Parathyroid adenoma (tissue), 2 donors: ENCODE data around the gene ZNF496.

Experiments
- H2AFZ ChIP-seq: fragments of 300-600 bp; sonication (generic); one replicate; pipeline ENCODE4 v1.7.0; 2017; ENCODE audit warnings: antibody characterized with exemption, mild to moderate bottlenecking
- H3K27ac ChIP-seq: fragments of 300-600 bp; sonication (generic); one replicate; pipeline ENCODE4 v1.7.0; 2017
- H3K27me3 ChIP-seq: fragments of 300-600 bp; sonication (generic); one replicate; pipeline ENCODE4 v1.7.0; 2017; ENCODE audit warnings: low read length; ENCODE audit not compliant: control insufficient read depth, insufficient read depth
- H3K36me3 ChIP-seq: fragments of 300-600 bp; sonication (generic); one replicate; pipeline ENCODE4 v1.7.0; 2017; ENCODE audit warnings: low read length; ENCODE audit not compliant: control insufficient read depth, insufficient read depth
- H3K4me1 ChIP-seq: fragments of 300-600 bp; sonication (generic); one replicate; pipeline ENCODE4 v1.7.0; 2017; ENCODE audit warnings: control low read depth
- H3K4me2 ChIP-seq: fragments of 300-600 bp; sonication (generic); one replicate; pipeline ENCODE4 v1.7.0; 2017; ENCODE audit warnings: low read length
- H3K4me3 ChIP-seq: fragments of 300-600 bp; sonication (generic); one replicate; pipeline ENCODE4 v1.7.0; 2017; ENCODE audit warnings: low read depth, low read length
- H3K79me2 ChIP-seq: fragments of 300-600 bp; sonication (generic); one replicate; pipeline ENCODE4 v1.7.0; 2017; ENCODE audit warnings: control low read depth
- H3K9ac ChIP-seq: fragments of 300-600 bp; sonication (generic); one replicate; pipeline ENCODE4 v1.7.0; 2017; ENCODE audit warnings: mild to moderate bottlenecking
- H3K9me3 ChIP-seq: fragments of 300-600 bp; sonication (generic); one replicate; pipeline ENCODE4 v1.7.0; 2017; ENCODE audit warnings: low read length; ENCODE audit not compliant: control insufficient read depth
- TF ChIP-seq, protein P1 (sequence below): fragments of 300-600 bp; sonication (generic); IDR thresholded peaks from one replicate; pipeline ENCODE4 v1.7.0; 2017; ENCODE audit warnings: antibody characterized with exemption, mild to moderate bottlenecking
- donor health status: primary hyperparathyroidism.

The ZNF496 gene

DNA sequence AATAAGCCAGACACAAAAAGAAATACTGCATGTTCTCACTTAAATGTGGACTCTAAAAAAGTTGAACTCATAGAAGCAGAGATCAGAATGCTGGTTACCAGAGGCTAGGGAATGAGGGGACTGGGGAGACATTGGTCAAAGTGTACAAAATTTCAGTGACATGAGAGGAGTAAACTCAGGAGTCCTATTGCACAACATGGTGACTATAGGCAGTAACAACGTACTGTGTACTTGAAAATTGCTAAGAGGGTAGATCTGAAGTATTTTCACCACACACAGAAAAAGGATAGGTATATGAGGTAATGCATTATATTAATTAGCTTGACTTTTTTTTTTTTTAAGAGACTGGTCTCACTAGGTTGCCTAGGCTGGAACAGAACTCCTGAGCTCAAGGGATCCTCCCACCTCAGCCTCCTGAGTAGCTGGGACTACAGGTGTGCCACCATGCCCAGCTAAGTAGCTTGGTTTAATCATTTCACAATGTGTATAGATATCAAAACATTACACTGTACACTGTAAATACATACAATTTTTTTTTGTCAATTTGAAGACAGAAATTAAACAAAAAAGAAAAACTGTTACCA, 7.4 kb downstream of the ZNF496 start:
- Histone ChIP-seq H3K27ac (no peak overlapping the region), H3K4me3 (no peak overlapping the region), H3K9me3 (no peaks in the 10 kb centered on the region), H3K4me1 (no peaks in the 10 kb centered on the region), H3K79me2 (no peaks in the 10 kb centered on the region), H3K27me3 (no peaks in the 10 kb centered on the region), H3K9ac (no peak overlapping the region), H3K4me2 (no peak overlapping the region), H2AFZ (no peak overlapping the region), H3K36me3 (no peaks in the 10 kb centered on the region)
- TF ChIP-seq, protein P1, sequence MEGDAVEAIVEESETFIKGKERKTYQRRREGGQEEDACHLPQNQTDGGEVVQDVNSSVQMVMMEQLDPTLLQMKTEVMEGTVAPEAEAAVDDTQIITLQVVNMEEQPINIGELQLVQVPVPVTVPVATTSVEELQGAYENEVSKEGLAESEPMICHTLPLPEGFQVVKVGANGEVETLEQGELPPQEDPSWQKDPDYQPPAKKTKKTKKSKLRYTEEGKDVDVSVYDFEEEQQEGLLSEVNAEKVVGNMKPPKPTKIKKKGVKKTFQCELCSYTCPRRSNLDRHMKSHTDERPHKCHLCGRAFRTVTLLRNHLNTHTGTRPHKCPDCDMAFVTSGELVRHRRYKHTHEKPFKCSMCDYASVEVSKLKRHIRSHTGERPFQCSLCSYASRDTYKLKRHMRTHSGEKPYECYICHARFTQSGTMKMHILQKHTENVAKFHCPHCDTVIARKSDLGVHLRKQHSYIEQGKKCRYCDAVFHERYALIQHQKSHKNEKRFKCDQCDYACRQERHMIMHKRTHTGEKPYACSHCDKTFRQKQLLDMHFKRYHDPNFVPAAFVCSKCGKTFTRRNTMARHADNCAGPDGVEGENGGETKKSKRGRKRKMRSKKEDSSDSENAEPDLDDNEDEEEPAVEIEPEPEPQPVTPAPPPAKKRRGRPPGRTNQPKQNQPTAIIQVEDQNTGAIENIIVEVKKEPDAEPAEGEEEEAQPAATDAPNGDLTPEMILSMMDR: no peak

DNA sequence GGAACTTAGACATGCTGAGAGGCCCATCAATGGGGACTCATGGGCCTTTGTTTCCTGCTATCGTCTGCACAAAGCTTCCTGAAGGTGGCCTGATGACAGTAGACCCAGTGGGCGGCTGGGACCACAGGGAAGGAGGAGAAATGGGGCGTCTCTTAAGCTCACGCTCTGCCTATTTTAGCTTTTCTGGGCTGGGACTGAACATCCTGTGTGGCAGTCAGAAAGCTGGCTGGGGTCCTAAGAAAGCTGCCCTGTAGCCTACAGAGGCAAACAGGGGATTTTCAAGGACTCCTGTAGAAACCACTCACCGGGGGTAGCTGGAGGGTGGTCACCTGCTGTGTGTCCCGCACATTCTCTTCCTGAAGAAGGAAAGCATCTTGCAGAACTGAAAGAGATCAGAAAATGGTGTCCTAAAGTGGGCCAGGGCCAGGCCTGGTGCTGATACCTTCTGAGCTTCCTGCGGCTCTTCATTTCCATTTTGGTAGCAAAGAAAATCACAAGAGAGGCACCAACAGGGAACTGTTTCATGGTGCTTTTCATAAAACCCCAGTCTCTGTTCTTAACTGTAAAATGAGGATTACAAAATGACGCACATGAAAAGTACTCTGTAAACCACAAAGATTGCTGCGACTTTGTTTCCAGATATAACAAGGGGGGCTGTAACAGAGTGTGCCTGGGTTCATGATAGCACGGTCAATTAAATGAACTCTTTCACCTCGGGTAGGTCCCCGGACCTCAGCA, 8.6 kb downstream of the ZNF496 start:
- H3K36me3 ChIP-seq: no peaks in the 10 kb centered on the region
- no peak overlapping the region for H3K4me3 ChIP-seq
- TF ChIP-seq, protein P1: no peak
- H3K79me2 ChIP-seq: no peaks in the 10 kb centered on the region
- H3K4me1 ChIP-seq: no peaks in the 10 kb centered on the region
- no peak overlapping the region for H3K4me2 ChIP-seq
- no peak overlapping the region for H3K27ac ChIP-seq
- no peaks in the 10 kb centered on the region for H3K27me3 ChIP-seq
- no peaks in the 10 kb centered on the region for H3K9me3 ChIP-seq
- H3K9ac ChIP-seq: no peak overlapping the region
- H2AFZ ChIP-seq: no peak overlapping the region

DNA sequence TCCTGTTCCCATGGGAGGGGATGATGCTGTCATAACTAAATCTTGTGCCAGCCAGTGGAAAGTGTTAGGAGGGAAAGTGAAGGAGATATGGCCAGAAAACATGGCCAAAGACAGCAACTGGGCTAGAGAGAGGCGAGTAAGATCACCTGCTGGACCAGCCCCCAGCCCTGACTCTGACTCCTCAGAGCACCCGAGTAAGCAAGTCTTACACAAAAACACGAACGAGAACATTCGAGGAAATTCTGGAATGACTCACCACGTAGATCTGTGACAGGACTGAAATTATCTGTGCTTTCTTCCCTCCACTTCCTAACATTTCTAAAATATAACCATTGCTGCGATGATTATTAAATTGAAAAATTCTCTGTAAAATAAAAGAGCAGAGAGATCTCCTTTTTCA, 9.2 kb downstream of the ZNF496 start:
- TF ChIP-seq, protein P1: no peak
- Histone ChIP-seq H3K4me2 (no peak overlapping the region), H3K4me3 (no peak overlapping the region), H3K9ac (no peak overlapping the region), H3K27ac (no peak overlapping the region), H3K79me2 (no peaks in the 10 kb centered on the region), H3K4me1 (no peaks in the 10 kb centered on the region), H3K36me3 (no peaks in the 10 kb centered on the region), H3K27me3 (no peaks in the 10 kb centered on the region), H3K9me3 (no peaks in the 10 kb centered on the region), H2AFZ (no peak overlapping the region)

DNA sequence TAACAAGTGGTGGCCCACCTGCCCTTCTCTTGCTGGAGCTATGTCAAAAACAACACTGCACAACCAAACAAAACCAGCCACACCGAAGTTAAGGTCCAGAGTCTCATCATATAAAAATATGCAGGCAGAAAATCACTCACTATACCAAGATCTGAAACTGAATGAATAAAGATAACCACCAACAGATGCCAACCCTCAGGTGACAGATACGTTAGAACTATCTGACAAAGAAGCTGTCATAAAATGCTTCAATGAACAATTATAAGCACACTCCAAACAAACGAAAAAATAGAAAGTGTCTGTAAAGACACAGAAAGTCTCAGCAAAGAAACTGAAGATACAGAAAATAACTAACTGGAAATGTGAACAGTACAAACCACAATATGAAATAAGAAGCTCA, 14.0 kb downstream of the ZNF496 start:
- Histone ChIP-seq H3K4me3 (no peak overlapping the region), H3K79me2 (no peaks in the 10 kb centered on the region), H3K4me2 (no peak overlapping the region), H3K27me3 (no peaks in the 10 kb centered on the region), H3K9me3 (no peaks in the 10 kb centered on the region), H3K36me3 (no peaks in the 10 kb centered on the region), H3K4me1 (no peaks in the 10 kb centered on the region), H2AFZ (no peak overlapping the region), H3K9ac (no peak overlapping the region), H3K27ac (no peak overlapping the region)
- TF ChIP-seq, protein P1: no peak
